ENCODE data around the gene PPP1R16B. TPM values are rescaled to one million over a fixed set of nuclear protein-coding genes. Genes with fewer than 3 reads are reported as not detected.
"Not testable (repeated sequence)": the region's sequence is repeated elsewhere in the genome, so short reads cannot be mapped to it uniquely, and the experiment has no call there.

Gene PPP1R16B
- total and polyA plus RNA-seq, 4 experiments from 2014 or later = 17.3 to 55.1 (median 45.5) TPM

DNA sequence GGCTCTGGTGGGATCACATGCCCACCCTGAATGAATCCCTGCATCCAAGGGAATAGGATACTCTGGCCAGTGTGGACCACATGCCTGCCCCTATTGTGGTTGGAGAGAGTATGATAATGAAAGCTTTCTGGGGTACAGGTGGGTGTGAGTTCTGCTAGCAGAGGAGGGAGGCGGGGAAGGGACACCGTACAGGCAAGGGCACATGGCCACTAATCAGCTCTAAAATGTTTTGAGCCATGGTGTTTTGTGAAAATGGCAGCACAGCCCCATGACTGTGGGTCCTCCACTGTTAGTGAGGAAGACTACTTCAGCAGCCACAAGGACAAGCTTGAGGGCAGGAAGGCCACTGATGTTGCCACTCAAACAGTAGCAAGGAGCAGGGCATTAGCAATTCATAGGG is 144.8 kb downstream of the PPP1R16B start:
- Mint-ChIP-seq H3K27ac (peak overlapping the region in 2 of 7 donors; percentile 42 to 69), H3K4me1 (no peaks in the 10 kb centered on the region), H3K27me3 (no peaks in the 10 kb centered on the region), H3K4me3 (no peak overlapping the region), H3K9me3 (no peaks in the 10 kb centered on the region), H3K36me3 (peaks cover 0 to 4% of the 10 kb centered on the region in 2 donors)
- Histone ChIP-seq H3K36me3 (ENCODE audit: insufficient read depth, low read length) (peaks cover 9% of the 10 kb centered on the region), H3K27me3 (ENCODE audit: insufficient read depth, low read length) (no peaks in the 10 kb centered on the region), H3K4me3 (ENCODE audit: low read length in 2 of 2) (no peak overlapping the region), H3K27ac (ENCODE audit: low read depth, low read length) (no peak overlapping the region), H3K9me3 (ENCODE audit: control insufficient read depth in 1 of 2, low read length in 2 of 2) (no peaks in the 10 kb centered on the region), H3K4me1 (ENCODE audit: insufficient read depth, low read length) (no peaks in the 10 kb centered on the region)
- no peak for DNase-seq
- CTCF ChIA-PET (ENCODE audit: partially characterized antibody) = interaction anchor here (1.1 kb wide), 1 partner anchor 144 kb away, joined by 3 read pairs; no protein-coding TSS in a partner anchor
- intact Hi-C loops (cut with micrococcal nuclease) = no loop called here
- POLR2A ChIA-PET (ENCODE audit: partially characterized antibody) = no interaction called here

DNA sequence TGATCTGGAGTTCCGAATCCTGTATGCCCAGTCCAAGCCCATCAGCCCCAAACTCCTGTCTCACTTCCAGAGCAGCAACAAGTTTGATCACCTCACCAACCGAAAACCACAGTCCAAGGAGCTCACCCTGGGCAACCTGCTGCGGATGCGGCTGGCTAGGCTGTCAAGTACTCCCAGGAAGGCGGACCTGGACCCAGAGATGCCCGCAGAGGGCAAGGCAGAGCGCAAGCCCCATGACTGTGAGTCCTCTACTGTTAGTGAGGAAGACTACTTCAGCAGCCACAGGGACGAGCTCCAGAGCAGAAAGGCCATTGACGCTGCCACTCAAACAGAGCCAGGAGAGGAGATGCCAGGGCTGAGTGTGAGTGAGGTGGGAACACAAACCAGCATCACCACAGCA is 146.1 kb downstream of the PPP1R16B start:
- Mint-ChIP-seq H3K4me3 (no peak overlapping the region), H3K27ac (peak overlapping the region in 1 of 7 donors; percentile 24), H3K4me1 (no peaks in the 10 kb centered on the region), H3K36me3 (peaks cover 0 to 4% of the 10 kb centered on the region in 2 donors), H3K9me3 (no peaks in the 10 kb centered on the region), H3K27me3 (no peaks in the 10 kb centered on the region)
- H3K4me1 ChIP-seq (ENCODE audit: insufficient read depth, low read length) = no peaks in the 10 kb centered on the region
- H3K27me3 ChIP-seq (ENCODE audit: insufficient read depth, low read length) = no peaks in the 10 kb centered on the region
- no peaks in the 10 kb centered on the region for H3K9me3 ChIP-seq (ENCODE audit: control insufficient read depth in 1 of 2, low read length in 2 of 2)
- intact Hi-C loops (cut with micrococcal nuclease) = no loop called here
- no peak overlapping the region for H3K27ac ChIP-seq (ENCODE audit: low read depth, low read length)
- no peak for DNase-seq
- H3K36me3 ChIP-seq (ENCODE audit: insufficient read depth, low read length) = peaks cover 9% of the 10 kb centered on the region
- no peak overlapping the region for H3K4me3 ChIP-seq (ENCODE audit: low read length in 2 of 2)
- ChIA-PET CTCF (ENCODE audit: partially characterized antibody) (no interaction called here), POLR2A (ENCODE audit: partially characterized antibody) (no interaction called here)

GRCh38 chr20:38952153-38952552 is 146.7 kb downstream of the PPP1R16B start:
- H3K27ac Mint-ChIP-seq = no peak overlapping the region
- H3K27me3 Mint-ChIP-seq = no peaks in the 10 kb centered on the region
- Histone ChIP-seq H3K9me3 (ENCODE audit: control insufficient read depth in 1 of 2, low read length in 2 of 2) (no peaks in the 10 kb centered on the region), H3K4me1 (ENCODE audit: insufficient read depth, low read length) (no peaks in the 10 kb centered on the region), H3K36me3 (ENCODE audit: insufficient read depth, low read length) (peaks cover 9% of the 10 kb centered on the region), H3K4me3 (ENCODE audit: low read length in 2 of 2) (no peak overlapping the region), H3K27me3 (ENCODE audit: insufficient read depth, low read length) (no peaks in the 10 kb centered on the region), H3K27ac (ENCODE audit: low read depth, low read length) (no peak overlapping the region)
- POLR2A ChIA-PET (ENCODE audit: partially characterized antibody) = interaction anchor here (1.0 kb wide), 1 partner anchor 9 kb away, joined by 3 read pairs; no protein-coding TSS in a partner anchor
- intact Hi-C loops (cut with micrococcal nuclease) = no loop called here
- no peaks in the 10 kb centered on the region for H3K4me1 Mint-ChIP-seq
- no peak overlapping the region for H3K4me3 Mint-ChIP-seq
- CTCF ChIA-PET (ENCODE audit: partially characterized antibody) = no interaction called here
- no peaks in the 10 kb centered on the region for H3K9me3 Mint-ChIP-seq
- peaks cover 0 to 4% of the 10 kb centered on the region in 2 donors for H3K36me3 Mint-ChIP-seq
- no peak for DNase-seq

DNA sequence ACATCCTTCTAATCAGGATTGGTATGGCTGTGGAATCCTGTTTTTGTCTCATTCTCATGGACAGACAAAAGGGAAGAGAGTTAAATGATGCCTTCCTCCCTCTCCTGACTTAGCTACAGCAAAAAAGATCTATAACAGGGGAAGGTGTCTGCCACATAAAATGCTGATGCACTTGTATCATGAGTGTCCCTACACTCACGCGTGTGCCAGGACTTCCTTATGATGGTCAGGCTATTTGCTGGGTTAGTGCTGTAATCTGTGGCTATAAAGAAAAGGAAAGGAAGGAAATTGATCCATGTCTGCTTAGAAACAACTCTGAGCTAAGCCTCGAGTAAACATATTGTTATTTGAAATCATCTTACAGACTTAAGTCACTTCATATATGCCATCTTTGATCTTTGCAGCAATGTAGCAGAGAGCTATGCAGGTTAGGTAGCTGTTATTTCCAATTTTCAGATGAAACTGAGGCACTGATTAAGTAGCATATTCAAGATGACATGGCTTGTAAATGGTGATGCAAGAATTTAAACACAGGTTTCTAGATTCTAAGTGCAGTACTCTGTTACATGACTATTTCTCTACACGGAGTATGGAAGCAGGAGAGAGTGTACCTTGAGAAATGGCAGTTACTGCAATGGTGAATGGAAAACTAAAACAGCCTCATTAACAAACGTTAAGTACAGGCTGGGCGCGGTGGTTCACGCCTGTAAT is 148.3 kb downstream of the PPP1R16B start:
- no peak overlapping the region for H3K4me3 Mint-ChIP-seq
- intact Hi-C loops (cut with micrococcal nuclease) = no loop called here
- no peaks in the 10 kb centered on the region for H3K9me3 ChIP-seq (ENCODE audit: control insufficient read depth in 1 of 2, low read length in 2 of 2)
- DNase-seq = no peak
- ChIA-PET POLR2A (ENCODE audit: partially characterized antibody) (interaction anchor here (1.4 kb wide), 1 partner anchor 13 kb away, joined by 3 read pairs; no protein-coding TSS in a partner anchor), CTCF (ENCODE audit: partially characterized antibody) (no interaction called here)
- no peak overlapping the region for H3K27ac ChIP-seq (ENCODE audit: low read depth, low read length)
- no peaks in the 10 kb centered on the region for H3K4me1 Mint-ChIP-seq
- H3K4me1 ChIP-seq (ENCODE audit: insufficient read depth, low read length) = no peaks in the 10 kb centered on the region
- H3K36me3 ChIP-seq (ENCODE audit: insufficient read depth, low read length) = peaks cover 9% of the 10 kb centered on the region
- no peak overlapping the region for H3K4me3 ChIP-seq (ENCODE audit: low read length in 2 of 2)
- no peaks in the 10 kb centered on the region for H3K27me3 ChIP-seq (ENCODE audit: insufficient read depth, low read length)
- no peaks in the 10 kb centered on the region for H3K9me3 Mint-ChIP-seq
- H3K27me3 Mint-ChIP-seq = no peaks in the 10 kb centered on the region
- H3K27ac Mint-ChIP-seq = no peak overlapping the region
- H3K36me3 Mint-ChIP-seq = no peaks in the 10 kb centered on the region

- CTCF ChIA-PET (ENCODE audit: partially characterized antibody) = no interaction called here
- no peak overlapping the region for H3K4me3 Mint-ChIP-seq
- no peak overlapping the region for H3K27ac Mint-ChIP-seq
Observed at GRCh38 chr20:38957235-38957876, 151.9 kb downstream of the PPP1R16B start.

GRCh38 chr20:38957915-38958485 is 152.5 kb downstream of the PPP1R16B start:
- ChIA-PET CTCF (ENCODE audit: partially characterized antibody) (no interaction called here), POLR2A (ENCODE audit: partially characterized antibody) (no interaction called here)
- Histone ChIP-seq H3K9me3 (ENCODE audit: control insufficient read depth in 1 of 2, low read length in 2 of 2) (no peaks in the 10 kb centered on the region), H3K27ac (ENCODE audit: low read depth, low read length) (no peak overlapping the region), H3K4me1 (ENCODE audit: insufficient read depth, low read length) (peaks cover 13% of the 10 kb centered on the region), H3K4me3 (ENCODE audit: low read length in 2 of 2) (no peak overlapping the region), H3K36me3 (ENCODE audit: insufficient read depth, low read length) (no peaks in the 10 kb centered on the region), H3K27me3 (ENCODE audit: insufficient read depth, low read length) (no peaks in the 10 kb centered on the region)
- DNase-seq = no peak
- Mint-ChIP-seq H3K27ac (no peak overlapping the region), H3K27me3 (no peaks in the 10 kb centered on the region), H3K9me3 (no peaks in the 10 kb centered on the region), H3K4me1 (peaks cover 9 to 16% (median 13%) of the 10 kb centered on the region in 4 donors), H3K4me3 (no peak overlapping the region), H3K36me3 (peaks cover 0 to 6% of the 10 kb centered on the region in 2 donors)
- intact Hi-C loops (cut with micrococcal nuclease) = no loop called here

More at GRCh38 chr20:38957235-38957876, 151.9 kb downstream of the PPP1R16B start:
- no peaks in the 10 kb centered on the region for H3K27me3 Mint-ChIP-seq
- DNase-seq = no peak
- no peaks in the 10 kb centered on the region for H3K9me3 Mint-ChIP-seq
- no peak overlapping the region for H3K4me3 ChIP-seq (ENCODE audit: low read length in 2 of 2)
- H3K4me1 ChIP-seq (ENCODE audit: insufficient read depth, low read length) = peaks cover 9% of the 10 kb centered on the region
- intact Hi-C loops (cut with micrococcal nuclease) = no loop called here
- H3K27ac ChIP-seq (ENCODE audit: low read depth, low read length) = no peak overlapping the region
- POLR2A ChIA-PET (ENCODE audit: partially characterized antibody) = no interaction called here
- H3K9me3 ChIP-seq (ENCODE audit: control insufficient read depth in 1 of 2, low read length in 2 of 2) = no peaks in the 10 kb centered on the region
- peaks cover 0 to 2% of the 10 kb centered on the region in 2 donors for H3K36me3 Mint-ChIP-seq
- peaks cover 2% of the 10 kb centered on the region for H3K36me3 ChIP-seq (ENCODE audit: insufficient read depth, low read length)
- H3K27me3 ChIP-seq (ENCODE audit: insufficient read depth, low read length) = no peaks in the 10 kb centered on the region
- H3K4me1 Mint-ChIP-seq = peaks cover 4 to 11% (median 8%) of the 10 kb centered on the region in 4 donors

DNA sequence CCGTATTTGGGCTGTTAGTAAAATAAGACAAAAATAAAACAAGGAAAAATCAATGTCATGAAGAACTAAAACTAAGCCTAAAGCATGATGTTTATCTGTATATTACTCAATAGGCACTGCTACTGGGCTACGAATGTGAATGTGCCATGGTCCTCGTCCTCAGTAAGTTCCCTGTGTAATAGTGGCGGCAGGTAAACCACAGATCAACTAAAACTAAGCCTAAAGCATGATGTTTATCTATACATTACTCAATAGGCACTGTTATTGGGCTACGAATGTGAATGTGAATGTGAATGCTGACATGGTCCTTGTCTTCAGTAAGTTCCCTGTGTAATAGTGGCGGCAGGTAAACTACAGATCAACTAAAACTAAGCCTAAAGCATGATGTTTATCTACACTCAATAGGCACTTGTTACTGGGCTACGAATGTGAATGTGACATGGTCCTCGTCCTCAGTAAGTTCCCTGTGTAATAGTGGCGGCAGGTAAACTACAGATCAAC is 154.7 kb downstream of the PPP1R16B start:
- H3K4me3 Mint-ChIP-seq; H3K27ac ChIP-seq (ENCODE audit: low read depth, low read length); H3K27me3 ChIP-seq (ENCODE audit: insufficient read depth, low read length); H3K36me3 ChIP-seq (ENCODE audit: insufficient read depth, low read length); H3K36me3 Mint-ChIP-seq; intact Hi-C loops (cut with micrococcal nuclease); H3K4me3 ChIP-seq (ENCODE audit: low read length in 2 of 2); H3K27me3 Mint-ChIP-seq; H3K9me3 ChIP-seq (ENCODE audit: control insufficient read depth in 1 of 2, low read length in 2 of 2); H3K9me3 Mint-ChIP-seq; DNase-seq: not testable (repeated sequence)
- peaks cover 12 to 28% (median 23%) of the 10 kb centered on the region in 4 donors for H3K4me1 Mint-ChIP-seq
- POLR2A ChIA-PET (ENCODE audit: partially characterized antibody) = interaction anchor here (3.0 kb wide), 1 partner anchor 34 kb away, joined by 23 read pairs; the partner anchor contains the start of gene FAM83D
- H3K27ac Mint-ChIP-seq = peak overlapping the region in 1 of 7 donors; percentile 8
- peaks cover 24% of the 10 kb centered on the region for H3K4me1 ChIP-seq (ENCODE audit: insufficient read depth, low read length)
- CTCF ChIA-PET (ENCODE audit: partially characterized antibody) = interaction anchor here (2.2 to 3.3 kb wide), 3 partner anchors 23 to 89 kb away, joined by 8 to 27 read pairs (median 25); partner anchors contain the start of gene FAM83D
